ENCODE data around the gene SERTAD1.
"Not testable (repeated sequence)": the region's sequence is repeated elsewhere in the genome, so short reads cannot be mapped to it uniquely, and the experiment has no call there.

The SERTAD1 gene

GRCh38 chr19:40411958-40412499 lies 13.8 kb downstream of the SERTAD1 start:
- no peaks in the 10 kb centered on the region for H3F3A ChIP-seq (ENCODE audit: insufficient read depth, low read length)
- H2AFZ ChIP-seq (ENCODE audit: low read length), result no peak overlapping the region
- H3K9me3 ChIP-seq (ENCODE audit: low read length), result no peaks in the 10 kb centered on the region
- H3K9me2 ChIP-seq (ENCODE audit: low read depth, low read length), result no peaks in the 10 kb centered on the region
- H3K4me1 ChIP-seq (ENCODE audit: insufficient read depth, low read length, severe bottlenecking), result peaks cover 77% of the 10 kb centered on the region
- H3K4me2 ChIP-seq (ENCODE audit: low read length), result peak overlapping the region; percentile 51
- no peak for TF ChIP-seq CTCF (IDR thresholded peaks at IDR 0.05; ENCODE audit: low read length)
- TF ChIP-seq EZH2 (IDR thresholded peaks at IDR 0.05; ENCODE audit: borderline replicate concordance, low read length), result no peak
- H4K20me1 ChIP-seq (ENCODE audit: insufficient read depth, low read length), result no peaks in the 10 kb centered on the region
- H3K27ac ChIP-seq (ENCODE audit: low read depth, low read length, poor library complexity, severe bottlenecking), result peak overlapping the region; percentile 96
- no peaks in the 10 kb centered on the region for H3K27me3 ChIP-seq (ENCODE audit: insufficient read depth, low read length)
- no peaks in the 10 kb centered on the region for H3K36me3 ChIP-seq (ENCODE audit: insufficient read depth, low read length)
- peak overlapping the region; percentile 53 for H3K4me3 ChIP-seq (ENCODE audit: low read depth, low read length, poor library complexity, severe bottlenecking)
- peak overlapping the region; percentile 65 for H3K9ac ChIP-seq (ENCODE audit: low read length)
- no peaks in the 10 kb centered on the region for H3K79me2 ChIP-seq (ENCODE audit: insufficient read depth, low read length)

- no peaks in the 10 kb centered on the region for H3K79me2 ChIP-seq (ENCODE audit: insufficient read depth, low read length)
- H3K9ac ChIP-seq (ENCODE audit: low read length), result peak overlapping the region; percentile 65
- no peaks in the 10 kb centered on the region for H3K9me3 ChIP-seq (ENCODE audit: low read length)
- no peaks in the 10 kb centered on the region for H3K27me3 ChIP-seq (ENCODE audit: insufficient read depth, low read length)
- TF ChIP-seq CTCF (IDR thresholded peaks at IDR 0.05; ENCODE audit: low read length), result no peak
- TF ChIP-seq EZH2 (IDR thresholded peaks at IDR 0.05; ENCODE audit: borderline replicate concordance, low read length), result no peak
- peaks cover 70% of the 10 kb centered on the region for H3K4me1 ChIP-seq (ENCODE audit: insufficient read depth, low read length, severe bottlenecking)
- H3F3A ChIP-seq (ENCODE audit: insufficient read depth, low read length), result no peaks in the 10 kb centered on the region
- H3K4me3 ChIP-seq (ENCODE audit: low read depth, low read length, poor library complexity, severe bottlenecking), result peak overlapping the region; percentile 53
- no peaks in the 10 kb centered on the region for H4K20me1 ChIP-seq (ENCODE audit: insufficient read depth, low read length)
- H3K9me2 ChIP-seq (ENCODE audit: low read depth, low read length), result no peaks in the 10 kb centered on the region
- no peaks in the 10 kb centered on the region for H3K36me3 ChIP-seq (ENCODE audit: insufficient read depth, low read length)
- H3K27ac ChIP-seq (ENCODE audit: low read depth, low read length, poor library complexity, severe bottlenecking), result peak overlapping the region; percentile 96
- no peak overlapping the region for H2AFZ ChIP-seq (ENCODE audit: low read length)
- peak overlapping the region; percentile 51 for H3K4me2 ChIP-seq (ENCODE audit: low read length)
Measured at GRCh38 chr19:40411125-40411842, 14.5 kb downstream of the SERTAD1 start.

- Histone ChIP-seq H3K27me3 (ENCODE audit: insufficient read depth, low read length) (no peaks in the 10 kb centered on the region), H4K20me1 (ENCODE audit: insufficient read depth, low read length) (no peaks in the 10 kb centered on the region), H3K27ac (ENCODE audit: low read depth, low read length, poor library complexity, severe bottlenecking) (peak overlapping the region; percentile 96), H3K36me3 (ENCODE audit: insufficient read depth, low read length) (no peaks in the 10 kb centered on the region), H3K79me2 (ENCODE audit: insufficient read depth, low read length) (no peaks in the 10 kb centered on the region), H3K9ac (ENCODE audit: low read length) (peak overlapping the region; percentile 66), H3K4me1 (ENCODE audit: insufficient read depth, low read length, severe bottlenecking) (peaks cover 67% of the 10 kb centered on the region), H3K4me2 (ENCODE audit: low read length) (peak overlapping the region; percentile 51; the same call in 1 of the 2 replicates), H3K9me2 (ENCODE audit: low read depth, low read length) (no peaks in the 10 kb centered on the region), H2AFZ (ENCODE audit: low read length) (no peak overlapping the region), H3F3A (ENCODE audit: insufficient read depth, low read length) (no peaks in the 10 kb centered on the region), H3K9me3 (ENCODE audit: low read length) (no peaks in the 10 kb centered on the region), H3K4me3 (ENCODE audit: low read depth, low read length, poor library complexity, severe bottlenecking) (peak overlapping the region; percentile 30)
- TF ChIP-seq EZH2 (IDR thresholded peaks at IDR 0.05; ENCODE audit: borderline replicate concordance, low read length), result no peak
- TF ChIP-seq CTCF (IDR thresholded peaks at IDR 0.05; ENCODE audit: low read length), result no peak
Measured at GRCh38 chr19:40410030-40410389, 15.8 kb downstream of the SERTAD1 start.

- not testable (repeated sequence) for H3K9me2 ChIP-seq (ENCODE audit: low read depth, low read length); H3F3A ChIP-seq (ENCODE audit: insufficient read depth, low read length); H3K27me3 ChIP-seq (ENCODE audit: insufficient read depth, low read length); H3K79me2 ChIP-seq (ENCODE audit: insufficient read depth, low read length); H3K9ac ChIP-seq (ENCODE audit: low read length); H3K36me3 ChIP-seq (ENCODE audit: insufficient read depth, low read length); H2AFZ ChIP-seq (ENCODE audit: low read length); H3K9me3 ChIP-seq (ENCODE audit: low read length); H4K20me1 ChIP-seq (ENCODE audit: insufficient read depth, low read length)
- H3K27ac ChIP-seq (ENCODE audit: low read depth, low read length, poor library complexity, severe bottlenecking), result peak overlapping the region; percentile 96
- H3K4me3 ChIP-seq (ENCODE audit: low read depth, low read length, poor library complexity, severe bottlenecking), result peak overlapping the region; percentile 18
- H3K4me2 ChIP-seq (ENCODE audit: low read length), result peak overlapping the region; percentile 51
- peaks cover 64% of the 10 kb centered on the region for H3K4me1 ChIP-seq (ENCODE audit: insufficient read depth, low read length, severe bottlenecking)
Measured at GRCh38 chr19:40408598-40408925, 17.2 kb downstream of the SERTAD1 start.

Measured in OCI-LY1 (cell line).